NCI-H128 (cell line): ENCODE measurements around the gene ELSPBP1.
"Not testable (repeated sequence)": the region's sequence is repeated elsewhere in the genome, so short reads cannot be mapped to it uniquely, and the experiment has no call there.

Experiments used
- DNase-seq: peaks from one replicate; lab custom pipeline; 2025; ENCODE audit not compliant: unreplicated experiment; lab: John Stamatoyannopoulos, UW

The ELSPBP1 gene

DNA sequence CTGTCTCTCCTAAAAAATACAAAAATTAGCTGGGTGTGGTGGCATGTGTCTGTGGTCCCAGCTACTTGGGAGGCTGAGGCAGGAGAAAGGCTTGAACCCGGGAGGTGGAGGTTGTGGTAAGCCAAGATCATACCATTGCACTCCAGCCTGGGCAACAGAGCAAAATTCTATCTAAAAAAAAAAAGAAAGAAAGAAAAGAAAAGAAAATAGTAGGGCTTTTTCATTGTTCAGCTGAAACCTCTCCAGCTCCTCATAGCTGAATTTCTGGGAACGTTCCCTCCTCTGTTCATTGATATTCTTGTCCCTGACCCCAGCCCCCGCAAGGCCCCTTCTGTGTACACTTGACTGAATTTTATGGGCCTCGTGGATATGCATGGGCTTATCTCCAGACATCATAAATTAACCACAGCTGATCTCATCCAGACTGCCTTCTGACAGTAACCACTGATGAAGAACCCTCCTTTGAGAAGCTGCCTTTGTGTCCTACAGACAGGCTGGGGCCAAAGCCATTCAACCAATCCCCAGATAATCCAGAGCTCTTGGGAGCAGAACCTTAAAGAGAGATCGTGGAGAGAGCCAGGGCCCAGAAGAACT is at the start of gene ELSPBP1:
Gene ELSPBP1 (plus strand): TSS at position 424 of the 594 bp plus-strand sequence. CDS start 14,036 bp downstream, outside the sequence.
- DNase-seq: no peak

DNA sequence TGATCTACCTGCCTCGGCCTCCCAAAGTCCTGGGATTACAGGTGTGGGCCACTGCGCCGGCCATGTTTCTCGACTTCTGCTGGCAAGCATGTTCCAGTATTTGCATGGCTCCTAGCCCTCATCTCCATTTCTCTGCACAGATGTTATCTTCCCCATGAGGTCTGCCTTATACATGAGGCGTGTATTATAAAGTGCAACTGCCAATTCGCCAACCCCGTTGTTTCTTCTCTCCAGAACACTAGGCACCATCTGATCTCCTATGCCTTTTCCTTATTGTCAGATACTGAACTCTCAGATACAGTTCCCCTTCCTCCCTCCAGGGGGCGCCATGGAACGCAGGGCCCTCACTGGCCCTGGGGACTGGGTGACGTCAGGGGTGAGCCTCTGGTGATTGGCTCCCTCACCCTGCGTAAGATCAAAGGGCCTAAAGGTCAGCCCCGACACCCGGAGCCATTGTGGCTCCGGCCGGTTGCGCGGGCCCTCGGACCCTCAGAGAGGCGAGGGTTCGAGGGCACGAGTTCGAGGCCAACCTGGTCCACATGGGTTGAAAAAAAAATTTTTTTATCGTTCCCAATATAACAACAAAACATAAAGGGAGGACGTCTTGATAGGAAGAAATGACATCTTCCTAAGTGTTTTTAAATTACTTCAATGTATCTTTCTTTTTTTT is 44.4 kb upstream of the ELSPBP1 start:
- DNase-seq: not testable (repeated sequence)

DNA sequence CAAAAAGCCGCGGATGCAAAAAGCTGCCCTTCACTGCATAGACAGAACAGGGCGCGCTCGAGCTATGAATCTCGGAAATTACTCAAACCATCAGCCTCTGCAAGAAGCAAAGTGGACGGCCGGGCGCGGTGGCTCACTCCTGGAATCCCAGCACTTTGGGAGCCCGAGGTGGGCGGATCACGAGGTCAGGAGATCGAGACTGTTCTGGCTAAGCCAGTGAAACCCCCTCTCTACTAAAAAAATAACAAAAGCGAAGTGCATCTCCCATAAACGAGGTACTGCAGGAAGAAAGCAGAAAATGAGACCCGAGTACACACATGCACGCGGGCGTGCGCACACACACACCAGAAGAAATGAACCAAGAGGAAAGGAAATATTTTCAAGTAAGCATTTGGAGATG is 42.3 kb upstream of the ELSPBP1 start:
- DNase-seq: not testable (repeated sequence)

DNA sequence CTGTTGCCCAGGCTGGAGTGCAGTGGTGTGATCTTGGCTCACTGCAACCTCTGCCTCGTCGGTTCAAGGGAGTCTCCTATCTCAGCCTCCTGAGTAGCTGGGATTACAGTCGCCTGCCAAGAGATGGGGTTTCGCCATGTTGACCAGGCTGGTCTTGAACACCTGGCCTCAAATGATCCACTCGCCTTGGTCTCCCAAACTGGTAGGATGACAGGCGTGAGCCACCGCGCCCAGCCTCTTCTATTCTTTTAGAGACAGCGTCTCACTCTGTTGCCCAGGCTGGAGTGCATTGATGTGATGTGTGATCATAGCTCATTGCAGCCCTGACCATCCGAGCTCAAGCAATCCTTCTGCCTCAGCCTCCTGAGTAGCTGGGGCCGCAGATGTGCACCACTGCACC is 38.5 kb upstream of the ELSPBP1 start:
- DNase-seq: not testable (repeated sequence)

DNA sequence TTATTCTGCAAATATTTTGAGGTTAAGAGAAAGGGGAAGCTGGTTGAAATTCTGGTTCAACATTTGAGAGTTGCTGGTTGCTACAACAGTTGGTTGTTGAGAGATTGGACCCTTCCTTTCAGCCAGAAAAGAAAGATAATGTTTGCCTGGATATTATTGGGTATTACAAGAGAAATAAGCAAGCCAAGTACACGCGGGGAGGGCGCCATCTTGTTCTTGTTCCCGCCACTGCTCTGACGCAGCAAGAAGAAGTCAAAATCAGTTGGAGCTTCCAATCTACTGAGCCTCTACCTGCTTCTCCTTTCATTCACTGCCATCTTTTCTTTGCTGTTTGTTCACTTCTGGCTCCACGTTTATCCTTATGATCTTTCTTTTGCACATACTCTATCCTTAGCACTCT is 20.9 kb upstream of the ELSPBP1 start:
- DNase-seq: no peak

DNA sequence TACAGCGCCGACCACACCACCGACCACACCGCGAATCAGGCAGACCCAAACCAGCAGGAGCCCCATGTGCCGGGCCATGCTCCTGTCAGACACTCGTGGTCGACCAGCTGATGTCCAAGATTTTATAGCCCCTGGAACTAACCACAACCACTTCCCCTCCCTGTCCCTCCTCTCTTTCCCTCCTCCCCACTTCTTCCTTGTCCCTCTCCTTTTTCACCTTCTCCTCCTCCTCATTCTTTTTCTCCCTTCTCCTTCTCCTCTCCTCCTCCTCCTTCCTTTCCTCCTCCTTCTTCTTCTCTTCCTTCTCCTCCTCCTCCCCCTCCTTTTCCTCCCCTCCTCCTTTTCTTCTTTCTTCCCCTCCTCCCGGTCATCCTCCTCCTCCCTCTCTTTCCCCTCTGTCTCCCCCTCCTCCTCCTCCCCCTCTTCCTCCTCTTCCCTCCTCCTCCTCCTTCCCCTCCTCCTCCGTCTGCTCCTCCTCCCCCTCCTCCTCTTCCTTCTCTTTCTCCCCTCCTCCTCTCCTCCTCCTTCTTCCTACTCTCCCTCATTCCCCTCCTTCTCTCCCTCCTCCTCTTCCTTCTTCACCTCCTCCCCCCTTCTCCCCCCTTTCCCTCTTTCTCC is 3.1 kb upstream of the ELSPBP1 start:
- no peak for DNase-seq

DNA sequence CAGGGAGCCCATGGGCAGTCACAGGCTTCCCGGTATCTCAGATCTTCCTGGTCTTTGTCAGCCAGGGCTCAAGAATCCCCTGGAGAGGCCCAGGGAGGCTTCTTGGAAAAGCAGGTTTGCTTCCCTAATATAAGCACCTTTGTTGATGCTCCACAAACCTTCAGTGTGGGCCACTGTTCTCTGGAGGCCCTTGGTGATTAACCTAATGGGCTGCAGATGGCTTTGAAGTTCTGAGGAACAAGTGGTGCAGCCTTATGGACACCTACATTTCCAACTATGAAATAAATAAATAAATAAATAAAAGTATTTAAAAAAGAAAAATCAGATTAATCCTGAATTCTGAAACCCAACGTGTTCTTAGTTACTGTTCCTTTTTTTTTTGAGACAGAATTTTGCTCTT is 2.4 kb upstream of the ELSPBP1 start, which contains the start of gene BSPH1:
Gene BSPH1 (minus strand): TSS at position 101 of the 400 bp plus-strand sequence. CDS start 89 bp downstream, at position 12.
- no peak for DNase-seq

DNA sequence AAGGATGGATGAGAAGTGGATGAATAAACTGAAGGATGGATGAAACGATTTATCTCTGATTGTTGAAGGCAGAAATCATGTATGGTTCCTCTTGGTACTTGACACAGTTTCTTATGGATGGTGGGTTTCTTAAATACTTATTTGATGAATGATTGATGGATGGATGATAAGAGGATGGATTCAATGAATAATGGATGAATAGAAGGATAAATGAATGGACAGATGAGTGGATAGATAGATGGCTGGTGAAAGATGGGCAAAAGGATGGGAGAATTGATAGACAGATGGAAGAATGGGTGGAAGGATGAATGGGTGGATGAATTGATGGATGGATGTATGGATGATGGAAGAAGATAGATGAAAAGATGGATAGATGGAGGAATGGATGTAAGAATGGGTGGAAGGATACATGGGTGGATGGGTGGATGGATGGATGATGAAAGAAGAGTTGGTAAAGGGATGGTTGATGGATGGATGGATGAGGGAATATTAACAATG is 1.8 kb downstream of the ELSPBP1 start:
- DNase-seq: no peak

DNA sequence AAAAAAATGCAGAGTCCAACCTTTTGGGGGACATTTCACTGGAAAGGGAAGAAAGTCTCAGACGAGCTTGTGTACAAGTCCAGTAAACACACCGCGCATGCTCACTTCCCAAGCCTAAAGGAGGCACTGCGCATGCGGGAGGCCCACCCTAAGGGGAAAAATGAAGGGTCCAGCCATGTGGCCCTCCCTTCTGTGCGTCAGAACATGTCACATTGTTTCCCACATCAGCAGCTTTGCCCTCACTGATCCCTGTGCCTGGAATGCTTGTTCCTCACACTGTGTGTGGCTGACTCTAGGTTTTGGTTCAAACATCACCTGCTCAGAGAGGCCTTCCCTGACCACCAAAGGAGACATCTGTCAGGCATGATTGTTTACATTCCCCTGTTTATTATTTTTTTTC is 4.4 kb downstream of the ELSPBP1 start:
- DNase-seq: no peak

DNA sequence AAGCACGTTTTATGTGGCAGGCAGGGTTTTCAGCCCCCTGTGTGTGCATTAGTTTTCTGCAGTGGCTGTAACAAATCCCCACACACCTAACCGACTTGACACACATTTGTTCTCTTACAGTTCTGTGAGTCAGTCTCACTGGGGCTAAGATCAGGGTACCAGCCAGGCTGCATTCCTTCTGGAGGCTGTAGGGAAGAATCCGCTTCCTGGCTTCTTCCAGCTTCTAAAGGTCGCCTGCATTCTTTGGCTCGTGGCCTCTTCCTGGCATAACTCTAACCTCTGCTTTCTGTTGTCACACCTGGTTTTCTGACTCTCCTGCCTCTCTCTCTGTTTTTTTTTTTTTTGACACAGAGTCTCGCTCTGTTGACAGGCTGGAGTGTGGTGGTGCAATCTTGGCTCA is 6.4 kb downstream of the ELSPBP1 start:
- no peak for DNase-seq

DNA sequence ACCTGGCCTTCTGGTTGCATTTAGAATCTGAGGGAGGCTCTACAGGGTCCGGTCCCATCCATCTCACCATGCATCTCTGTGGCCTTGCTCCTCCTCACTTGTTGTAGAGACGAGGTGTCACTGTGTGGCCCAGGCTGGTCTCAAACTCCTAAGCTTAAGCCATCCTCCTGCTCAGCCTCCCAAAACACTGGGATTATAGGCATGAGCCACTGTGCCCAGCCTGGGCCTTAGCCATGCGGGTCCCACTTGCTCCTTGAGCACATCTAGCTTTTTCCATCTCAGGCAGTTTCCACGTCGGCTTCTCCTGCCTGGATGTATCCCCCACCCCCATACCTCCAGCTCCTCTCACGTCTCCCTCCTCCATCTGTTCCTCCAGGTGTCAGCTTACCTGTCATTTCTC is 9.8 kb downstream of the ELSPBP1 start:
- DNase-seq: no peak

DNA sequence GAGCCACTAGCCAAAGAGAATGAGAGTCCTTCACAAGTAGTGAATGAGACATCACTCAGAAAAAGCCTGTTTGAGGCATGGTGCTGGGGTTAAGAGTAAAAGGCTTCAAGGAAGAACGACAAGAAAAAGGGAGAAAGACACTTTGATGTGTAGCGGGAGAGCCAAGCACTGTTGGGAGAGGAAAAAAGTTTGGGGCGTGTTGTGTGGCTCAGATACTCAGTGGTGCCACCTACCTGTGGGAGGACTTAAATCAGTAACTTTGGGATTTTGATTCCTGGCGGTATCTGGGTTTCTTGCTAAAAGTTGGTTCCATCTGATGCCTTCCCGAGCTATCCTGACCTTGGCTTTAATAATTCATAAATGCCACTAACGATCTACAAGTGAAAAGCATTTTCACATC is 12.3 kb downstream of the ELSPBP1 start:
- no peak for DNase-seq

DNA sequence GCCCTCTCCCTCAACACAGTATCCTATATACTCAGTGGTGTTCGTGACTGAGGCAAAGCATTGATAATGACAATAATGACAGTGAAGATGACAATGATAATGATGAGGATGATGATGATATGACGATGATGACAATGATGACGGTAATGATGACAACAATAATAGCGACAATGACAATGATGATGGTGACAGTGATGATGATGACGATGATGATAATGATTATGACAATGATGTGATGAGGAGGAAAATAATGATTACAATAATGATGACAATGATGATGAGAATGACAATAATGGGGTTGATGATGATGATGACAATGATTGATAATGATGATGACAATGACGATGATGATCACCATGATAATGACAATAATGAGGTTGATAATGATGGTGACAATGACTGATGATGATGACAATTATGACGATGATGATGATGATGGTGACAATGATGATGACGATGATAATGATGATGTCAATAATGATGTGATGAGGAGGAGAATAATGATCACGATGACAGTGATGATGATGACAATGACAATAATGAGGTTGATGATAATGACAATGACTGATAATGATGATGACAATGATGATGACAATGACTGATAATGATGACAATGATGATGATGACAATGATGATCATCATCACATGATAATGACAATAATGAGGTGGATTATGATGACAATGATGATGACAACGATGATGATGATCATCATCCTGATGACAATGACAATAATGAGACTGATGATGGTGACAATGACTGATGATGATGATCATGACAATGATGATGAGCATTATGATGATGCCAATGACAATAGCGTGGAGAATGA is 16.7 kb downstream of the ELSPBP1 start:
- DNase-seq: no peak

DNA sequence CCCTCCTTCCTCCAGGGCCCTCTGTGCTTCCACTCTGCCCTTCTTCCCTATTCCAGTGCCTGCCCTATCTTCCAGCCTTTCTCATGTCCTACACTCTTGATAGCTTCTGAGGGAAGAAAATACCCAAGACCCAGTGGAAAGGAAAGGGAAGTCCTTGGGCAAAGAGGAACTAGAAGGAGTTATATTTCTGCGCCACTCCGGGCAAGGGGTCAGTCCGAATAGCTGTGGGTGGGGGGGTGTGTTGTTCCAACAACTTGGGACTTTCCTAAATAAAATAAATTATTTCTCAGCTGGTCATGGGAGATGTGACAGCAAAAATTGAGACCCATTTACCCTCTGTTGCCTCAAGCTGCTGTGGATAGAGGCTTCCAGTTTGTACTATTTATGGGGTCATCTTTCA is 26.3 kb downstream of the ELSPBP1 start:
- no peak for DNase-seq

DNA sequence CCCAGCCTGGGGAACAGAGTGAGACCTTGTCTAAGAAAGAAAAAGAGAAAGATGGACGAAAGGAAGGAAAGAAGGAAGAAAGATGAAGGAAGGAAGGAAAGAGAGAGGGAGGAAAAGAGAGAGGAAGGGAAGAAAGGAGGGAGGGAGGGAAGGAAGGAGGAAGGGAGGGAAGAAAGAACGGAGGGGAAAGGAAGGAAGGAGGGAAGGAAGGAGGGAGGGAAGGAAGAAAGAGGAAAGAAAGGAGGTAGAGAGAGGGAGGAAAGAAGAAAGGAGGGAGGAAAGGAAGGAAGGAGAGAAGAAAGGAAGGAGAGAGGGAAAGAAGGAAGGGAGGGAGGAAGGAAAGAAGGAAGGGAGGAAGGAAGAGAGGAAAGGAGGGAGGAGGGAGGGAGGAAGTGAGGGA is 28.6 kb downstream of the ELSPBP1 start:
- no peak for DNase-seq

DNA sequence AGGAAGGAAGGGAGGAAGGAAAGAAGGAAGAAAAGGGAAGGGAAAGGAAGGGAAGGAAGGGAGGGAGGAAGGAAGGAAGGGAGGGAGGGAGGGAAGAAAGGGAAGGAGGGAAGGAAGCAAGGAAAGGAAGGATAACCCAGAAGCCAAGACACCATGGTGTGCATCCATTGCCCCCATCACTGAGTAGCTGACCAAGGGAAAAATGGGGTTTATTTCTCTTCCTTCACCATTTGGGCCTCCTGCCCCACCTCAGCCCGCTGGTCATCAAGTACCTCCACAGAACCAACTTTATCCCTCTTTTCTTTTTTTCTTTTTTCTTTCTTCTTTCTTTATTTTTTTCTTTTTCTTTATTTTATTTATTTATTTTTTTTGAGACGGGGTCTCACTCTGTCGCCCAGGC is 29.1 kb downstream of the ELSPBP1 start:
- no peak for DNase-seq

DNA sequence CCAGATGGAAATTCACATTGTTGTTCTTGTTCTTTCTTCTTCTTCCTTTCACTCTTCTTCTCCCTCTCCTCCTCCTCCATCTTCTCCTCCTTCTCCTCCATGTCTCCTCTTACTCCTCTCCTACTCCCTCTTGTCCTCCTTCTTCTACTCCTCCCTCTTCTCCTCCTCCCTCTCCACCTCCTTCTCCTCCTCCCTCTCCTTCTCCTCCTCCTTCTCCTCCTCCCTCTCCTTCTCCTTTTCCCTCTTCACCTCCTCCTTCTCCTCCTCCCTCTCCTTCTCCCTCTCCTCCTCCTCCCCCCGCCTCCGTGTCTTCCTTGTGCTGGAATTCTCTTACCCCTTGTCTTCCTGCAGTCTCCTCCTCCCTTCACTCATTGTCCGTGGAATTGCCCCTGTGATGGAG is 31.0 kb downstream of the ELSPBP1 start:
- DNase-seq: no peak

DNA sequence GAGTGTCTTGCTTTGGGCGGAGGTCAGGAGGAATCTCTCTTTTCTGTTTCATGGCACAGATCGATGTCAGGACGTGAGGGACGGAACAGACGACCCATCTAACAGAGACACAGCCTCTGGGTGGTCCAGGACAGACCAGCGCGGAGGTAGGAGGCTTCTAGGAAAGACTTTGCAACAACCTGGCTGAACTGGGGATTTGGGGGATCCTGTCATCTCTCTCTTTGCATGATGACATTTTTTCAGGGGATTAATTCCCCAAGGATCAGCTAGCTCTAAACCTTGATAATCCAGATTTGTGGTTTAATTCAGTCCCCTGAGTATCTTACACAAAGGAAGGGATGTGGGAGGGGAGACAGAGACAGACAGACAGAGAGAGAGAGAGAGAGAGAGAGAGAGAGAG is 35.0 kb downstream of the ELSPBP1 start:
- DNase-seq: no peak

DNA sequence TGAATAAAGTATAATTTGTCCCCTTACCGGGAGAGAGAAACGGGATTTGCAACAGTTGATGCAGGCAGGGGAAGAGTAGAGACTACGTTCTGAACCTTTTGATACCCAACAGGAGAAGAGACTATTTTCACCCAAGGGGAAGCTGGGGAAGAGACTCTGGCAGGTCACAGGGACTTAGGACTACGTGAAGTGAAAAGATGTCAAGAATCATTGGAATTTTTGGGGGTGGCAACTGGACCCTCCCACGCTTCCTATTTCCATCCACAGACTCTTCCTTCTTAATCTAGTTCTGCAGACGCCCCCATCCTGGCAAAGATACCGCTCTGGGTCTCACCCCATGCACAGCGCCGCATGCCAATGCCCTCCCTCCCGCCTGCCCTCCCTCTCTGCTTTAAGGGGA is 35.6 kb downstream of the ELSPBP1 start:
- no peak for DNase-seq

DNA sequence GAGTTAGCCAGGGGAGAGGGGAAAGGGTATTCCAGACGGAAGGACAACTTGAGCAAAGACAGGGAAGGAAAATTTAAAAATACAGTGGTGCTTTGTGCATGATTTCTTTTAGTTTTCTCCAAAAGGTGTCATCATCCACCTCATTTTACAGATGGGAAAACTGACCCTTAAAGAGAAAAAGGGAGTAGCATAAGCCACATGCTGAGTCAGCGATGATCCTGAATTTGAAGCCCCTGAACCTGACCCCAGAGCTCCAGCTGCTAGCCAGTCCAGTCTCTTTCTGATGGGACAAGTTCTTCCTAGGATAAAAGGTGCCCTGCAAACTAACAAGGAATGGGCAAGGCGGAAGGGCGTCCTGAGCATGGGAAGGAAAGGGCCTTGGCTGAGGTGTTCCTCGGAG is 39.2 kb downstream of the ELSPBP1 start:
- DNase-seq: no peak

DNA sequence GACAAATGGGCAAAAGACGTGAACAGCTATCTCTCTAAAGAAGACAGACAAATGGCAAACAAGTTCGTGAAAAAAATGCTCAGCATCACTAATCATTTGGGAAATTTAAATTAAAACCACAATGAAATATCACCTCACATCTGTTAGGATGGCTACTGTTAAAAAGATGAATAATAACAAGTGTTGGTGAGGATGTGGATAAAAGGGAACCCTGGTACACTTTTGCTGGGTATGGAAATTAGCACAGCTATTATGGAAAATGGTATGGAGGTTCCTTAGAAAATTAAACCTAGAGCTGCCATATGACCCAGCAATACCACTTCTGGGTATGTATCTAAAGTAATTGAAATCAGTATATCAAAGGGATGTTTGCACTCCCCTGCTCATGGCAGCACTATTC is 42.3 kb downstream of the ELSPBP1 start:
- DNase-seq: no peak
